HEK293 (cell line): ENCODE results near the gene CCDC180.

Source experiments
- CTCF ChIP-seq: fragments of 450-650 bp; formaldehyde crosslinking; IDR thresholded peaks from 2 replicates; pipeline ENCODE4 v1.5.1; 2016; ENCODE audit warnings: missing biosample characterization, missing genetic modification characterization
- PATZ1 ChIP-seq: fragments of 450-650 bp; formaldehyde crosslinking; IDR thresholded peaks from 2 replicates; pipeline ENCODE4 v1.5.1; 2016; ENCODE audit warnings: missing biosample characterization, missing genetic modification characterization
- TCF7L2 ChIP-seq: IDR thresholded peaks from 2 replicates; pipeline ENCODE4 v1.6.1; 2011; ENCODE audit warnings: low read depth, mild to moderate bottlenecking, inconsistent platforms, low read length, moderate library complexity, borderline replicate concordance
- ZBTB49 ChIP-seq: fragments of 450-650 bp; formaldehyde crosslinking; IDR thresholded peaks from 2 replicates; pipeline ENCODE4 v1.5.1; 2016; ENCODE audit warnings: missing biosample characterization, missing genetic modification characterization, low read depth
- ZNF184 ChIP-seq: fragments of 450-650 bp; IDR thresholded peaks from 2 replicates; pipeline ENCODE4 v1.5.1; 2018; ENCODE audit warnings: missing biosample characterization, mild to moderate bottlenecking, missing genetic modification characterization
- ZNF19 ChIP-seq: fragments of 450-650 bp; formaldehyde crosslinking; IDR thresholded peaks from 2 replicates; pipeline ENCODE4; 2016; ENCODE audit warnings: missing biosample characterization, missing genetic modification characterization, low read depth
- ZNF335 ChIP-seq: fragments of 450-650 bp; formaldehyde crosslinking; conservative IDR thresholded peaks from 2 replicates; pipeline ENCODE4 v1.5.1; 2016; ENCODE audit warnings: missing biosample characterization, missing genetic modification characterization
- ZNF501 ChIP-seq: fragments of 450-650 bp; formaldehyde crosslinking; IDR thresholded peaks from 2 replicates; pipeline ENCODE4 v1.5.1; 2016; ENCODE audit warnings: missing biosample characterization, missing genetic modification characterization

- TF ChIP-seq PATZ1 (tag by site-specific recombination): no peak
- TF ChIP-seq CTCF: no peak
- no peak for TF ChIP-seq TCF7L2
- TF ChIP-seq ZNF335: no peak
- no peak for TF ChIP-seq ZNF501 (tag by site-specific recombination)
- TF ChIP-seq ZNF19 (tag by site-specific recombination): no peak
- no peak for TF ChIP-seq ZNF184
- TF ChIP-seq ZBTB49 (tag by site-specific recombination): no peak
These were observed 5.8 kb downstream of the CCDC180 start for GRCh38 chr9:97313243-97313642.
